ENCODE data around the gene ELP2.

The ELP2 gene

GRCh38 chr18:36211612-36212065, 81.9 kb downstream of the ELP2 start:
- no peak overlapping the region for H3K4me2 ChIP-seq (ENCODE audit: insufficient read depth, low read length, poor library complexity, severe bottlenecking)
- no peak overlapping the region for H2BK15ac ChIP-seq (ENCODE audit: low read length)
- H3K9me3 ChIP-seq (replicated peaks in 1 of 2; ENCODE audit: control insufficient read depth in 2 of 2, insufficient read depth in 1 of 2, low read depth in 1 of 2, low read length in 2 of 2): peaks cover 0 to 2% of the 10 kb centered on the region in 2 donors
- no peaks in the 10 kb centered on the region for H3K79me1 ChIP-seq (ENCODE audit: low read depth, low read length)
- no peak overlapping the region for H3K18ac ChIP-seq (ENCODE audit: low read length)
- H3K36me3 ChIP-seq (replicated peaks in 1 of 2; ENCODE audit: control insufficient read depth in 2 of 2, insufficient read depth in 2 of 2, low read length in 2 of 2): no peaks in the 10 kb centered on the region
- no peak overlapping the region for H4K91ac ChIP-seq (ENCODE audit: low read depth, low read length, poor library complexity)
- DNase-seq (ENCODE audit: low spot score): no peak
- H2AK5ac ChIP-seq (ENCODE audit: low read depth, low read length): no peak overlapping the region
- no peaks in the 10 kb centered on the region for H3K27me3 ChIP-seq (ENCODE audit: control insufficient read depth in 3 of 3, insufficient read depth in 3 of 3, low read depth in 1 of 3, low read length in 3 of 3)
- H2BK120ac ChIP-seq (ENCODE audit: low read depth, low read length): no peak overlapping the region
- H4K8ac ChIP-seq (ENCODE audit: low read depth, low read length): no peak overlapping the region
- peaks cover 0 to 2% of the 10 kb centered on the region in 2 donors for H3K4me1 ChIP-seq (ENCODE audit: control insufficient read depth in 2 of 2, insufficient read depth in 1 of 2, low read depth in 1 of 2, low read length in 2 of 2)
- no peak overlapping the region for H3K9ac ChIP-seq (ENCODE audit: low read depth, low read length, poor library complexity)
- H3K4ac ChIP-seq (ENCODE audit: low read length): no peak overlapping the region
- H2AFZ ChIP-seq (ENCODE audit: low read length): no peak overlapping the region
- no peak overlapping the region for H3K27ac ChIP-seq (replicated peaks; ENCODE audit: low read length)
- no peak overlapping the region for H2BK5ac ChIP-seq (ENCODE audit: low read length)
- WGBS, 2 donors (ENCODE audit: extremely low coverage in 2 of 2, insufficient read length in 2 of 2, insufficient replicate concordance in 1 of 2): no CpG with 5 or more reads among the region's 6 CpGs
- no peak overlapping the region for H3K14ac ChIP-seq (ENCODE audit: low read length)
- H3K4me3 ChIP-seq (ENCODE audit: low read length in 2 of 2): no peak overlapping the region
- H3K23ac ChIP-seq (ENCODE audit: low read depth, low read length, poor library complexity): no peak overlapping the region
- H2BK12ac ChIP-seq (ENCODE audit: low read length): no peak overlapping the region

- no CpG with 5 or more reads among the region's 13 CpGs for WGBS, 2 donors (ENCODE audit: extremely low coverage in 2 of 2, insufficient read length in 2 of 2, insufficient replicate concordance in 1 of 2)
- Histone ChIP-seq H3K79me1 (ENCODE audit: low read depth, low read length) (no peaks in the 10 kb centered on the region), H3K14ac (ENCODE audit: low read length) (no peak overlapping the region), H3K27ac (replicated peaks; ENCODE audit: low read length) (no peak overlapping the region), H4K91ac (ENCODE audit: low read depth, low read length, poor library complexity) (no peak overlapping the region), H2BK15ac (ENCODE audit: low read length) (no peak overlapping the region), H3K4me3 (ENCODE audit: low read length in 2 of 2) (no peak overlapping the region), H3K9ac (ENCODE audit: low read depth, low read length, poor library complexity) (no peak overlapping the region), H3K4me1 (ENCODE audit: control insufficient read depth in 2 of 2, insufficient read depth in 1 of 2, low read depth in 1 of 2, low read length in 2 of 2) (peaks cover 0 to 2% of the 10 kb centered on the region in 2 donors), H3K4me2 (ENCODE audit: insufficient read depth, low read length, poor library complexity, severe bottlenecking) (no peak overlapping the region), H2AK5ac (ENCODE audit: low read depth, low read length) (no peak overlapping the region), H2BK12ac (ENCODE audit: low read length) (no peak overlapping the region), H3K18ac (ENCODE audit: low read length) (no peak overlapping the region), H3K23ac (ENCODE audit: low read depth, low read length, poor library complexity) (no peak overlapping the region), H2BK120ac (ENCODE audit: low read depth, low read length) (no peak overlapping the region), H3K4ac (ENCODE audit: low read length) (no peak overlapping the region), H2BK5ac (ENCODE audit: low read length) (no peak overlapping the region), H2AFZ (ENCODE audit: low read length) (peak overlapping the region; percentile 57), H3K9me3 (replicated peaks in 1 of 2; ENCODE audit: control insufficient read depth in 2 of 2, insufficient read depth in 1 of 2, low read depth in 1 of 2, low read length in 2 of 2) (peaks cover 0 to 2% of the 10 kb centered on the region in 2 donors), H3K27me3 (ENCODE audit: control insufficient read depth in 3 of 3, insufficient read depth in 3 of 3, low read depth in 1 of 3, low read length in 3 of 3) (no peaks in the 10 kb centered on the region), H4K8ac (ENCODE audit: low read depth, low read length) (no peak overlapping the region), H3K36me3 (replicated peaks in 1 of 2; ENCODE audit: control insufficient read depth in 2 of 2, insufficient read depth in 2 of 2, low read length in 2 of 2) (no peaks in the 10 kb centered on the region)
- no peak for DNase-seq (ENCODE audit: low spot score)
Measured at GRCh38 chr18:36212301-36213171, 82.8 kb downstream of the ELP2 start.

GRCh38 chr18:36214811-36215210, 85.1 kb downstream of the ELP2 start:
- H3K4me1 ChIP-seq (ENCODE audit: control insufficient read depth in 2 of 2, insufficient read depth in 1 of 2, low read depth in 1 of 2, low read length in 2 of 2): peaks cover 0 to 2% of the 10 kb centered on the region in 2 donors
- H3K27me3 ChIP-seq (ENCODE audit: control insufficient read depth in 3 of 3, insufficient read depth in 3 of 3, low read depth in 1 of 3, low read length in 3 of 3): peaks cover 0 to 4% (median 0%) of the 10 kb centered on the region in 3 experiments
- WGBS, 2 donors (ENCODE audit: extremely low coverage in 2 of 2, insufficient read length in 2 of 2, insufficient replicate concordance in 1 of 2): no CpG with 5 or more reads among the region's 8 CpGs
- H3K9ac ChIP-seq (ENCODE audit: low read depth, low read length, poor library complexity): no peak overlapping the region
- peak overlapping the region in 1 of 2 donors; percentile 52 for H3K4me3 ChIP-seq (ENCODE audit: low read length in 2 of 2)
- no peak overlapping the region for H3K18ac ChIP-seq (ENCODE audit: low read length)
- H4K8ac ChIP-seq (ENCODE audit: low read depth, low read length): no peak overlapping the region
- peak overlapping the region; percentile 68 for H3K23ac ChIP-seq (ENCODE audit: low read depth, low read length, poor library complexity)
- H2AFZ ChIP-seq (ENCODE audit: low read length): no peak overlapping the region
- H3K14ac ChIP-seq (ENCODE audit: low read length): no peak overlapping the region
- H3K36me3 ChIP-seq (replicated peaks in 1 of 2; ENCODE audit: control insufficient read depth in 2 of 2, insufficient read depth in 2 of 2, low read length in 2 of 2): no peaks in the 10 kb centered on the region
- H3K9me3 ChIP-seq (replicated peaks in 1 of 2; ENCODE audit: control insufficient read depth in 2 of 2, insufficient read depth in 1 of 2, low read depth in 1 of 2, low read length in 2 of 2): peaks cover 0 to 2% of the 10 kb centered on the region in 2 donors
- H2BK120ac ChIP-seq (ENCODE audit: low read depth, low read length): no peak overlapping the region
- H3K79me1 ChIP-seq (ENCODE audit: low read depth, low read length): no peaks in the 10 kb centered on the region
- no peak for DNase-seq (ENCODE audit: low spot score)
- no peak overlapping the region for H3K4me2 ChIP-seq (ENCODE audit: insufficient read depth, low read length, poor library complexity, severe bottlenecking)
- H3K27ac ChIP-seq (replicated peaks; ENCODE audit: low read length): no peak overlapping the region
- no peak overlapping the region for H2AK5ac ChIP-seq (ENCODE audit: low read depth, low read length)
- H2BK12ac ChIP-seq (ENCODE audit: low read length): no peak overlapping the region
- H2BK5ac ChIP-seq (ENCODE audit: low read length): no peak overlapping the region
- no peak overlapping the region for H4K91ac ChIP-seq (ENCODE audit: low read depth, low read length, poor library complexity)
- H2BK15ac ChIP-seq (ENCODE audit: low read length): no peak overlapping the region
- H3K4ac ChIP-seq (ENCODE audit: low read length): no peak overlapping the region

- no peak overlapping the region for H3K4me3 ChIP-seq (ENCODE audit: low read length in 2 of 2)
- H4K8ac ChIP-seq (ENCODE audit: low read depth, low read length): no peak overlapping the region
- H3K27ac ChIP-seq (replicated peaks; ENCODE audit: low read length): no peak overlapping the region
- no peak overlapping the region for H4K91ac ChIP-seq (ENCODE audit: low read depth, low read length, poor library complexity)
- peaks cover 0 to 4% (median 0%) of the 10 kb centered on the region in 3 experiments for H3K27me3 ChIP-seq (ENCODE audit: control insufficient read depth in 3 of 3, insufficient read depth in 3 of 3, low read depth in 1 of 3, low read length in 3 of 3)
- no peak overlapping the region for H3K4me2 ChIP-seq (ENCODE audit: insufficient read depth, low read length, poor library complexity, severe bottlenecking)
- no peak for DNase-seq (ENCODE audit: low spot score)
- no peak overlapping the region for H3K9ac ChIP-seq (ENCODE audit: low read depth, low read length, poor library complexity)
- H3K79me1 ChIP-seq (ENCODE audit: low read depth, low read length): no peaks in the 10 kb centered on the region
- no peak overlapping the region for H2BK120ac ChIP-seq (ENCODE audit: low read depth, low read length)
- no peaks in the 10 kb centered on the region for H3K36me3 ChIP-seq (replicated peaks in 1 of 2; ENCODE audit: control insufficient read depth in 2 of 2, insufficient read depth in 2 of 2, low read length in 2 of 2)
- H3K4me1 ChIP-seq (ENCODE audit: control insufficient read depth in 2 of 2, insufficient read depth in 1 of 2, low read depth in 1 of 2, low read length in 2 of 2): peaks cover 0 to 2% of the 10 kb centered on the region in 2 donors
- peaks cover 0 to 2% of the 10 kb centered on the region in 2 donors for H3K9me3 ChIP-seq (replicated peaks in 1 of 2; ENCODE audit: control insufficient read depth in 2 of 2, insufficient read depth in 1 of 2, low read depth in 1 of 2, low read length in 2 of 2)
- H2AFZ ChIP-seq (ENCODE audit: low read length): no peak overlapping the region
- H2AK5ac ChIP-seq (ENCODE audit: low read depth, low read length): no peak overlapping the region
- no peak overlapping the region for H2BK5ac ChIP-seq (ENCODE audit: low read length)
- H3K4ac ChIP-seq (ENCODE audit: low read length): no peak overlapping the region
- WGBS, 2 donors (ENCODE audit: extremely low coverage in 2 of 2, insufficient read length in 2 of 2, insufficient replicate concordance in 1 of 2): no CpG with 5 or more reads among the region's 9 CpGs
- no peak overlapping the region for H3K18ac ChIP-seq (ENCODE audit: low read length)
- H2BK15ac ChIP-seq (ENCODE audit: low read length): no peak overlapping the region
- H3K14ac ChIP-seq (ENCODE audit: low read length): no peak overlapping the region
- H2BK12ac ChIP-seq (ENCODE audit: low read length): no peak overlapping the region
- no peak overlapping the region for H3K23ac ChIP-seq (ENCODE audit: low read depth, low read length, poor library complexity)
Measured at GRCh38 chr18:36215577-36215976, 85.9 kb downstream of the ELP2 start.
